Stimulated activated CD8-positive, alpha-beta memory T cell treated with anti-CD3 and anti-CD28 coated beads, Interleukin-15, amount 100 ng/mL, for 1 hour (primary cell): ENCODE data around the gene SESN1.

Experiments used
- DNase-seq: peaks from one replicate; pipeline ENCODE4 v3.0.0-alpha.2; 2020; ENCODE audit warnings: low read depth

Gene SESN1

DNA sequence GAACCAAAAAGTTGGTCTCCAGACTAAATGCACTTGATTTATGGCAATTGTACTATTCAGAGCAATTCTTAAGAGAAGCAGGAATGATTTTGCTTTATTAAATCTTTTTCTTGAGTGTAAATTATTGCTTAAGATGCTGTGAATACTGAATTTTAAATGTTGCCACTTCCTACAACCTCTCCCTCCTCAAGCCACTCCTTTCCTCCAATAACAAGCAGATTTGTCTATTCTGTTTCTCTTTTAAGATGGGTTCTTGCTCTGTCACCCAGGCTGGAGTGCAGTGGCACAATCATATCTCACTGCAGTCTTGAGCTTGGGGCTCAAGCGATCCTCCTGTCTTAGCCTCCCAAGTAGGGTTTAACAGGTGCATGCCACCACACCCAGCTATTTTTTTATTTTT lies 65.3 kb downstream of the SESN1 start:
- no peak for DNase-seq

DNA sequence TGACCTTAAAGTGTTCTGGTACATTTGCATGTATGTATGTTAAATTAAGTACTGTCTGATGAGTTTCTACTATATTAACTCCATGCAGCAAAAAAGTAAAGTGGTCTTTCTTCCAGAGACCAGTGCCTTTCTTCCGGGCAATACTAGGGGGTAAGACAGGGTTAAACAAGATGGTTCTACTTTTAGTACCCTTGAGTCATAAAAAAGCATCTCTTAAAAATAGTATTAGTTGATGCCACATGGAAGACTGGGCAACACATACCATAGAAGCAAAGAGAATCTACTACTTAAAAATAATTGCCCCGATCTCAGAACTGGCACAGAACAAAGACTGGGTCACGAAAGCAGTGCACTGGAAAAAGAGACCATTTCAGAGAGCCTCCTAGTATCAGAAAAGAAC lies 66.2 kb downstream of the SESN1 start:
- no peak for DNase-seq

DNA sequence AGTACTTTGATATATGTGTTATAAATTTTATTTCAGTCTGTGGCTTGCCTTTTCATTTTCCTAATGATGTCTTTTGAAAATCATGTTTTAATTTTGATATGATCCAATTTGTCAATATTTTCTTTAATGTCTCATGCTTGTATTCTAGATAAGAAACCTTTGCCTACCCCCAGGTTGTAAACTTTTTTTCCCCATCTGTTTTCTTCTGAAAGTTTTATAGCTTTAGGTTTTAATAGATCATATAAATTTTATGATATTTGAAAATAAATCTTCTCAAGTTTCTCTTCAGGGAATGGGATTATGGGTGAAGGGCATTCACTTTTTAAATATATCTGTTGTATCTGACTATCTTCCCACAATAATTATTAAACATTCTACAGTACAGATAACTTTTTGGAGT lies 66.7 kb downstream of the SESN1 start:
- DNase-seq = no peak

DNA sequence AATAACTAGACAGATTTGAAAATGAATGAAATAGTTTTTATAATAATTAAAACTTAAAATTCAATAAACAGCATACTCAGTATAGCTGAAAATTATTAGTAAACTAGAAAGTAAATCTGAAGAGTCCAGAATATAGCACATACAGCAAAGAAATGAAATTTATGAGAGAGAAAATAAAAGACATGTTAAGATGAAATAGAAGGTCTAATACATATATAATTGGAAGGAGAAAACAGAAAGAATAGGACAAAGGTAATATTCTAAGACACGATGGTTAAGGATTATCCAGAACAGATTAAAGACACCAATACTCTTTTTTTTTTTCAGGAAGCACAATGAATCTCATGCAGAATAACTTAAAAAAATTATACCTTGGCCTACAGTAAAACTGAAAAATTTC lies 69.0 kb downstream of the SESN1 start:
- no peak for DNase-seq

DNA sequence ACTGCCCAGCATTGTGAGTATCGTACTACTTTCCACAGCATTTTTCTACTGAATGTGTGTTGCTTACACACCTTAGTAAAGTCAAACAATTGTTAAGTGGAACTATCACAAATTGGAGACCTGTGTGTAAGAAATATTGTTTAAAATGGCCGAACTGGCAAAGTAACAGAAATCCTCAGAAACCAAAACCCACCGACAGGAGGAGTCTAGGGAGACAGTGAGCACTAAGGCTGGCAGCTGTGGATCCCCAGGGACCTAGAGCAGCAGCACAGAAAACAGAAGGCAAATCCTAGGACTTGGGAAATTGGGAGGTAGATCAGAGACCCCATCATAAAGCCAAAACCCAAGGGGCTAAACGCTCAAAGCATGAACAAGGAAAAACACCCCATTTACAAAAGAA lies 69.9 kb downstream of the SESN1 start:
- DNase-seq = no peak

DNA sequence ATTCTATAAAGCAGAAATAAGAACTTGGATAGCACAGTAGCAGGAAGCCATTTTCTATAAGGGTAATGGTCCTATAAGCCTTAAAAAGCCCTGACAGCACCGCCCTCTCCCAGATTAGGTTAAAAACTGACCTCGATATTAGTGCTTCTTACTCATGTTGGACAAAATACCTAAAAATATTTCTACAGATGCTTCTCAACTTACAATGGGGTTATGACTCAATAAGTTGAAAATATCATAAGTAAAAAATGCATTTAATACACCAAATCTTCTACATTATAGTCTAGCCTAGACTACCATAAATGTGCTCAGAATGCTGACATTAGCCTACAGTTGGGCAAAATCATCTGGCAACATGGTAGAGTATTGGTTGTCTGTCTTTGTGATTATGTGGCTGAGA lies 70.3 kb downstream of the SESN1 start:
- DNase-seq = no peak

DNA sequence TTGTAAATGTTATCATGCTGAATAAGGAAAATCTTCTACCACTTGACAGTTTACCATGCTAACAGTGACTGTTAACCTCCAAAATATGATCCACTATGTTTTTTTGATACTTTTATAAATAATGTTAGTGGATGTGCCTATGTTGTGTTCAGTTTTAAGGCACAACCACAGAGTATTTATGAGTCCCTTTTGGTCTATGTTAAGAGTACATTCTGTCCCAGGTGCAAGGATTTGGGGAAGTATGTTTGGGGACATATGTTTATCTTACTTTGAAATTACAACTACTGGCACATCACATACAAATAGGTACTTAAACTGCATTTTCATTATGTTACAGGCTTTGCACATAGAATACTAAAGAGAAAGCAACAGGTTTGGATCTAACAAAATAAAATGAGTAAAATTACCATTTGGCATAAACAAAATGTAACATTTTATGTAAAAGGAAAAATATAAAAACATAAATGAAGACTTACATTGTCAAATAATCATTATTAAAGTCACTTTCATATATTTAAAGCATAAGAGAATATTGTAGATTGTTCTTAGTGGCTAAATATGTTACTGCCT lies 71.2 kb downstream of the SESN1 start:
- no peak for DNase-seq

DNA sequence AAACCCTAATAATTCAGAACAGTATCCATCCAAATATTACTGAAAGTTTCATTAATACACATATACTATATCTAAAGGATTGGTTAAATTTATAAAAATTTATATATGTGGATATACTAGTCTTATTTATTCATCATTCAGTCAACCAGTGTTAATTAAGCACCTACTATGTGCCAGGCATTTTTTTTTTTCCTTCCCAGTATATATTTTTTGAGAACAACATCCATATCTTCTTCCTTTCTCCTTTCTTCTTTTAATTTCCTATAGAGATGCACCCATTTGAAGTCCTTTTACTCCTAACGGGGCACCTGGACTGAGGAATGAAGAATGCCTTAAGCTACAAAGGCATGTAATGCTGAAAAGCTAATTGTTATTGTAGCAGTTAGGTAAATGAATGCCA lies 72.8 kb downstream of the SESN1 start:
- DNase-seq = no peak

DNA sequence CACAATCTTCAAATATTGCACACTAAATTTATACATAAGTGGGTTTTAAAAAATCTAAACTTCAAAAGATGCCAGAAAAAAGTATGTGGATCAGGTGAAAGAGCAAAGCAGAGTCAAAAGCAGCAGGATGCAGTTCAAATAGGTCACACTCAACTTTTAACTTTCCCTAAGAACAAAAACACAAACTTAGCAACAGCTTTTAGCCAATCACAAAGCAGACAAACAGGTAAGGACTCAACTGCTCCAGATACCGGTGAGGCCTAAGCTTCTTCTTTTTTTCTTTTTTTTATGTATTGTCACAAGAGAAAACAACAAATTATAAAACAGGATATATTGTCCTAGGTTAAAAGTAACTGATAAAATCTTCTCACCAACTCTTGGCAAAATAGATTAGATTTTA lies 74.7 kb downstream of the SESN1 start:
- DNase-seq = no peak

DNA sequence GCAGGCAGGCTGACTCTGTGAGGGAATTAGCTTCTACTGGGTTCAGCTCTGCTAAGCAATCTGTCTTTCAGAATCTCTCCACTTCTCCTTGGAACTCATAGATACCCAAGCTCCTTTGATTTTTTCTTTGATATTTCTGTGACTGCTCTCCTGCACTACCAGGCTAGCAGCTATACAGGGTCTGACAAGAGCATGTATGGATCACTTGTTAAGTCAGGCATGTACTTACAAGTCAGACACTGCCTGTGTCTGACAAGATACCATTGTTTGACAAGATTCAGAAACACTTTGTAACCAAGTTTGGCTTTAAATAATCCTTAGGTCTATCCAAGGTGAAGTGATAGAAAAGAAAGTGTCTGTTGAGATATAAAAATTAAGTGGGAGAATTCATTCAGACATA lies 79.5 kb downstream of the SESN1 start:
- no peak for DNase-seq

DNA sequence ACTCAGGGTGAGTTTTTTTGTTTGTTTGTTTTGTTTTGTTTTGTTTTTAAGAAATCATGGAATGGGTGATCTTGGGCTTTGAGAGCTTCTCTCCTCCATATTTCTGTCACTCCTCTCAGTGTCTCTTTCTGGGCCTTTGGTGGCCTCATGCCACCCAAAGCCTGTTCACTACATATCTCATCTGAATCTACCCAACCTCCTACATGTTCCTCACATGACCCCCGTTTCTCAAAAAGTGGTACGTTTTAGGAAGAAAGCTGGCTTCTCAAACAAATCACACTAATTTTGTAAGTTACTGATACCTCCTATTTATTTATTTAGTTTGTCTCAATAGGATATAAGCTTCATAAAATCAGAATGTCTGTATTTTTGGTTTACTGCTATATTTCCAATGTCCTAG lies 80.0 kb downstream of the SESN1 start:
- DNase-seq = no peak

DNA sequence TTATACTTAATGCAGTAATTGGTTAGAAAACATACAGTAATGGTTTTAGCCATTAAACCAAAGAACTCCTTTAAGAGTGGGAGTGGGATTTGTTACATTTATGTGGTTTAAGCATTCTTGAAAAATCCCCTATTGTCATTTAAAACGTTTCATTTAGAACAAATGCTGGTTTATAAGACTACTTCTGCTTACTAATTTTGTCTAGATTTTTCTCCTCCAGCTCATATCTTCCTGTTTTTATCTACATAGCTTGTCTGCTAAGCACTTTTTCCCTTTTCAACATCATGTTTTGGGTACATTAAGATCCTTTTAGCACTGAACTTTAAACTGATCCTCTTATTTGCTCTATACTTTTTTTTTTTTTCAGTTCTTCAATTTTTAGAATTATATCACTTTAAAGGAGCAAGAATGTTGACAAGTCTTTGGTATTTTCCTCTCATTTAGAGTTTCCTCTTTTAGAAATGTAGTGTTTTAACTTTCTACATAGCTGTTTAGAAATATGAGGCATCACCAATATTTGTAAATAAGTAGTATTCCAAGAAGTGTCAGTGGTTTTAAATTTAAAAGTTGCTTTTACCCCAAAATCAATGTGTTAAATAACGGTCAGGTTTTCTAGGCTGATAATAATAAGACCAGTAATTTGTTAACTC lies 80.9 kb downstream of the SESN1 start:
- DNase-seq = no peak

DNA sequence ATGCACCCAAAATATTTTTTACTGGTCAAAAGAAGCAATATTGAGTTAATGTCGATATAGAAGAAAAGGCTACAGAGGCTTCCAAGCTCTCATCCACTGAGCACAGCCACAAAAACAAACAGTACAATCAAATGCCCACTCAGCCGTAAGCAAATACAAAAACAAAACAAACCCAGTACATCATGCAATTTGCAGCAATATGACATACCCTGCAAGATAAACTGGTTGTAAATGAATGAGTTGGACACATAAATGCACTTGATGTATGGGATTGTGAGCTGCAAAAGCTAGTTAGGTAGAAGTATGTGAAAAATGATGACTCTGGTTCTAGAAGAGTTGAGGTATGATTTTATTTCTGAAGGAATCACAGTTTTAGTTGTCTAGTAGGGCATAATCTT lies 83.9 kb downstream of the SESN1 start:
- no peak for DNase-seq

DNA sequence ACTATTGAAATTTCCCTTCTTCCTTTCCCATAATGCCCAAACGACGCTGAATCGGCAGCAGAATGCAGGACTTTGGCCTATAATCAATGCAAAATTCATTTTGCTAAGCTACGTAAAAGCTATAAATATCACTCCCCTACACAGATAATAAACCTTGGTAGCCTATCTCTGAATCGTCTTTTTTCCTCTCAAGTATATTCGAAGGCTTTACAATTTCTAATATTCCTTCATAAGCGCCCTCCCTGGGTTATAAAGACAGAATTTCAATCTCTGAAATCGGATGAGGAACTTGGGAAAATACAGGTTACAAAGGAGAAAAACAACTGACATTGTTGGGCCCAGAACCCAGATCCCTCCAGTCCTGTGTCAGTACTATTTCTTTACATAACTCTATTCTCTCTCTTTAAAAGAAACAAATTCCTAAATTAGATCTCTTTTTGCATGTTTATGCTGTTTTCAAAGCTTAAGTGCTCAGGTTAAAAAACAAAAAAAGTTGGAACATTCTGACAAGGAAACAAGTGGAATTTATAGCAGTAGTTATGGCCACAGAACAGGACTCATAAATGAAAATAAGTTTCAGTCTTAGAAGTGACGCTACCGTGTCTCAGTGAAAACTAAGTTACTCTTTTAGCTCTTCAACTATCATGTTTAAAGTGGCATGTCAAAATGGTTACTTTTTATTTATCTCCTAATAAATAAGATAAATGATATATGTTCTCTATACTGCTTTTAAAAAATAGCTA lies 84.5 kb downstream of the SESN1 start:
- DNase-seq = no peak

DNA sequence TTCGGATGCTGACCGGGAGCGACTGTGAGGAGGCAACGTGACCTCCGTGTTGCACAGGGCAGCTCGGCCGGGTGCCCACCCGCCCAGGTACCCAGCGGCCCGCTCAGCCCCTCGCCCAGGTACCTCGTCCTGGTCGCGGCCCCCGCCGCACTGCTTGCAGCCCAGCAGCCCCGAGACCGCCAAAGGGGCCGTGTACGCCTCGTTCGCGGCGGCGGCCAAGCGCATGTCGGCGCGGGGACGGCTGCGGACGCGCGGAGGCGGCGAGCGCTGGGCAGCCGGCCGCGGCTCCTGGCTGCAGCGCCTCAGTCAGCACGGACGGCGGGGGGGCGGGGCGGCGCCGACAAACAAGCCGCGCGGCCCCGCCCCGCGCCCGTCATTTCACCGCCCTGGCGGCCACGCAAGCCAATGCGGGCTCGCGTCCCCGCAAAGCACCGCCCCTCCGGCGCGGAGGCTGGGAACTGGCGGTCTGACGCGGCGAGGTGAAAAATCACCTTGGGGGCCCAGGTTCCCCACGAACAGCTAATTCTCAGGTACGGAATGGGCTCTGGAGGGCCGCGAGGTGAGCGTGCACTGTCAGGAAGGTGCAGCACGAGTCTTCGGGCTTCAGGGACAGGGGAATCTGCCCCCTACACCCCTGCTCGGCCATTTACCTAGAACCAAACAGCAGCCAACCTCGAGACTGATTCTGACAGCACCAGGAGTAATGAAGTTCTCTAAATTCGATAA lies 85.2 kb downstream of the SESN1 start:
- peak; percentile 82 for DNase-seq

DNA sequence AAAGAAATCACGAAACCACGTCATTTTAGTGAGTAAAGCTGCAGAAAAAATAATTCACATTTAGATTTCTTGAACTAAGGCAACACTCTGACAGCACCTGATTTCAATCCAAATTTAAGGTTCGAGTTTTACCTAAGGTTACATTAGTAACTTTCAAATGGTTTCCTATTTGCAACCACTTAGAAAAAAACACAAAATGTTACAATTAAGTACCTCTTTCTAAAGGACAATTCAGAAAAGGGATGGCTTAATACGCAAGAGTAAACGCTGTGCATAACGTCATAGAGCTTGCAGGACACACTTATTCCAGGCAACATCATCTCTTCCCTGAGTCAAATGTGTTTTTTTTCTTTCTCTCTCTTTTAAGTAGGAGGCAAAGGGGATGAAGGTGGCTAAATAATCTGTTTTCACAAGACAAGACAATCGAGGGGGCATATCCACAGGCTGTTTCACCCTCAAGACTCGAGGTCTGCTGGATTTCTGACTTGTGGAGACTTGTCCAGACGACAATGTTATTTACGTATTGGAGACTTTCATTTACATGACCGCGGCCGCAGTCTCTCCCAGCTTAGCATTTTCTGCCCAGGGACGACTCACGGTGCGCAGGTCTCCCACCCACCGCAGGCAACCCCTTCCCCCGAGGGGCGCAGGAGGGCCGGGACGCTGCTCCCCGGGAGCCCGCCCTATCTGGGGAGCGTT lies 86.0 kb downstream of the SESN1 start:
- DNase-seq = no peak

DNA sequence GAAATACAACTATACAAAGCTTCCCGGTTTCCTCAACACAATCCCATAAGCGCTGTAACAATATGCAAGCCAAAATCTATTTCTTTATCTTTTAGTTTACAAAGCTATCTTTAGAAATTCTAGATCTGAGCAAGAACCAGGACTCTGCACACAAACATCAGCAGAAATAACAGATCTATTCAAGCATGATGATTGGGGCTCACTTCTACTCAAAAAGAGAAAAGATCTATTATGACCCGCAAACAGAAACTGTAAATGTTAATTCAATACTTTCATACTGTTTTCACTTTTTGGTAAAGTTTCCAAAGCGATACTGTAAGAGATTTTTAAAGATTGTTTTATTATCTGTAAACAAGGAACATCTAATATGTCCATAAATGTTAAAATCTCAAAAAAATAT lies 86.6 kb downstream of the SESN1 start:
- DNase-seq = no peak

DNA sequence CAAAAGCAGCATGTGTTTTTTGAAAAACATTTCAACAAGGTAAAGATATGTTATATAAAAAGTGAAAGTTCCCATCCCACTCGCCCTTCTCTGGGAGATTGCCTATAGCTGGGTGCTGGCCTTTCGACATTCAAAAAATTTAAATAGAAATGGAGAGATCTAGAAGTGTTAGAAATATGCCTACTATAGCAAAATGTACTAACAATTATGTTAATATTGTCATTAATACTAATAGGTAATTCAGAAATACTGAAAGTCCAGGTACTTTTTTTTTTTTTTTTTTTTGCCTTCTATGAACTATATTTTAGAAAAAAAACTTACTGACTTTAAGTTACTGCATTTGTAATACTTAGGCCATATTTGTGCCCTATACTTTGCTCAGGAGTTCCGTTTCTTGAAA lies 87.1 kb downstream of the SESN1 start:
- no peak for DNase-seq

DNA sequence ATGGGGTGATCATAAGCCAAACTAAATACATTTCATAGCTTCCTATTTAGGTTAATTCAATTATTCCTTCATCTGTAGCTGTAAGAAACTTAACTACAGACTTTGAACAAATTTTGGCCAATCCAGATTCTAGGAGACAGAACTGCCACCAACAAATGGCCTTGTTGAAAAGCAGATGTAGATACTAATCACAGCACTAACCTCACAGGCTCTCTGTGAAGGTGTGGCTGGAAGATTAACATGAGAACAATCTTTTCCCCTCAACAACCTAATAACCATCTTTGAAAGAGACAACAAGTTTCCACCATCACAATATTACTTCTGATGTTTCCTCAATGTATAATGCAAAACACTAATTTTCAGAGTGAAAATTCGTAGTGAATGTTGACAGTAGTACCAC lies 87.8 kb downstream of the SESN1 start:
- no peak for DNase-seq

DNA sequence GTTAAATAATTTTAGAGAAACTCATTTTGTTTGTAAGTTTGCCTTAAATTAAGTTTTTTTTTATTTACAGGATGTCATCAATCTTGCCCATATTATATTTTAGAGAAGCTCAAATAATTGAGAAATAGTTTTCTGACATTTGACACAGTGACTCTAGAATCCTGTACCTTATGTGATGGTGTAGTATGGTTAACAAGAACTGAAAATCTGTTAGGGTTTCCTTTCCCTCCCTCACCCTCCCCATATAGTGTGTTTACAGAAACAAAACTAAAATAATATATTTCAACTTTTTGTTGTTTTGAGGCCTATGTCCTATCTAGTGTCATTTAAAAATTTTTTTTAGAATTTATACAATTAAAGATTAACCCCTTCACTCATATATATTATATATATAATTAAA lies 91.8 kb downstream of the SESN1 start:
- DNase-seq = no peak

DNA sequence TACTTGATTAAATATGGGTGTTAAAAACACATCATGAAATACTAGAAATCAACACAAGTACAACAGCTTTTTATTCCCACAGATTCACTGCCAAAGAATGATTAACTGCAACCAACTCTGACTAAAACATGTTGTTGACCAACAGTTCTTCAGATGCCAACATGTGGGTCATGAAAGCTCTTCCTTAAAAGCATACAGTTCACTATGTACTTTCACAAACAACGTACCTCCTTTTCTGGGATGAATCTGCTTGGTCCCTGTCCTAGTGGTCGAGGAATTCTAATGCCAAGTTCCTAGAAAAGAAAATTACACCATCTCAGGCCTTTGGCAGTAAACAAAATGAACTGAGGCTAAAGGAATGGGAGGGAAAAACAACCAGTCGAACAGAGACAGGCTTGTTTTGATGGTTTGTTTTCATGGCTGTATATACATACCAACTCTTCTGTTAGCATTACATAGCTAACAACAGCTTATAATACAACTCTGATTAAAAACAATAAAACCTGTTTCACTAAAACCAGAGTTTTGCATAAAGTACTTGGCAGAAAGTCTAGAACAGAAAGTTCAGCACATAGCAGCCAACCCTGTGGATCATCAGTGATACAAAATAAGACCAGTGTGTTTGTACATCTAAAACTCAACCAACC lies 92.5 kb downstream of the SESN1 start:
- no peak for DNase-seq

DNA sequence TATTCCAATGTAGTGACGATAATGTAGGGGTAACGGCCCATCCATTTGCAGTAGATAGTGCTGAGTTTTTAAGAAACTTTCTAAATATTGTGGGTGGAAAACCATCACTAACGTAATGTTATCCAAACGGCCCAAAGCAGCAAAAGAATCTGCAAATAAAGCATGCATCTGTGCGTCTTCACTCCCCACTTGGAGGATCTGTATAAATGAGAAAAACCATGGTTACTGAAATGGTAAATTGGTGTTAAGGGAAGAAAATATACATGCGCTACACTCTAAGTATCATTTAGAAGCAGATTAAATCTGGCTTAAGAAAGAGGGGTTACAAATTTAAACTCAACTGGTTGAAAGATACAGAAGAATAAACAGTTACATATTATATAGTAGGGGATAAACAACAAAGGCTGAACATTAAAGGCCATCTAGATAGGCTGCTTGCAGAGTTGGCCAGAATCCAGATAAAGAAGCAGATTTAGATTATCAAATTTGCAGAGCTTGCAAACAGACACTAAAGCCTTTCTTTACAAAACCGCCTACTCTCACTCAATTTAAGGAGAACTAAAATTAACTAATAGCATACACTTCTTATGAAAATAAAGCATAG lies 93.3 kb downstream of the SESN1 start:
- DNase-seq = no peak
